A673 (cell line): ENCODE measurements around the gene IKBIP. TPM values are rescaled to one million over a fixed set of nuclear protein-coding genes. Genes with fewer than 3 reads are reported as not detected.

Experiments
- BruUV-seq: library from RNA; stranded (reverse); fragments of 400-500 nt; replicated peaks from 2 replicates; lab custom pipeline; 2021; lab: Mats Ljungman, UMichigan
- CTCF ChIA-PET: fragments of 300-600 bp; sonication (Branson Sonifier 250); formaldehyde crosslinking; loops from one replicate; lab custom pipeline; 2022; ENCODE audit warnings: antibody characterized with exemption; lab: Charles Lee
- POLR2A ChIA-PET: fragments of 300-600 bp; sonication (Branson Sonifier 250); formaldehyde crosslinking; loops from one replicate; lab custom pipeline; 2022; ENCODE audit warnings: antibody characterized with exemption; ENCODE audit not compliant: low non-redundant PET; lab: Charles Lee
- DNase-seq: peaks from one replicate; pipeline ENCODE4 v3.0.0-alpha.2; 2015; ENCODE audit warnings: low spot score
- H3K27ac ChIP-seq: fragments of 200-600 bp; sonication (generic); 2 replicates; pipeline ENCODE4 v1.5.1; 2016; ENCODE audit warnings: mixed run types, low read depth, mild to moderate bottlenecking, mixed read lengths, antibody characterized with exemption, low read length; ENCODE audit not compliant: poor library complexity, severe bottlenecking
- H3K27me3 ChIP-seq: fragments of 200-600 bp; sonication (generic); replicated peaks from 2 replicates; pipeline ENCODE4 v1.6.1; 2017; ENCODE audit warnings: mixed run types, low read depth, mild to moderate bottlenecking, mixed read lengths, antibody characterized with exemption, low read length; ENCODE audit not compliant: insufficient read depth, poor library complexity
- H3K36me3 ChIP-seq: fragments of 200-600 bp; sonication (generic); 2 replicates; pipeline ENCODE4 v1.6.1; 2016; ENCODE audit warnings: mixed run types, mild to moderate bottlenecking, mixed read lengths, antibody characterized with exemption, low read length; ENCODE audit not compliant: insufficient read depth, poor library complexity, severe bottlenecking
- H3K4me1 ChIP-seq: fragments of 200-600 bp; sonication (generic); 2 replicates; pipeline ENCODE4 v1.6.1; 2017; ENCODE audit warnings: mixed run types, mild to moderate bottlenecking, mixed read lengths, antibody characterized with exemption, low read length; ENCODE audit not compliant: insufficient read depth, poor library complexity, severe bottlenecking
- H3K4me3 ChIP-seq: fragments of 200-600 bp; sonication (generic); 2 replicates; pipeline ENCODE4 v1.5.1; 2016; ENCODE audit warnings: low read depth, mixed run types, mild to moderate bottlenecking, mixed read lengths, low read length; ENCODE audit not compliant: poor library complexity, severe bottlenecking
- H3K9me3 ChIP-seq: fragments of 200-600 bp; sonication (generic); 2 replicates; pipeline ENCODE4 v1.6.1; 2016; ENCODE audit warnings: mixed run types, low read depth, mild to moderate bottlenecking, mixed read lengths, antibody characterized with exemption, low read length; ENCODE audit not compliant: poor library complexity, severe bottlenecking
- EZH2 ChIP-seq: fragments of 200-600 bp; sonication (generic); IDR thresholded peaks from 2 replicates; pipeline ENCODE4 v1.6.1; 2017; ENCODE audit warnings: borderline replicate concordance, low read depth, mild to moderate bottlenecking, mixed read lengths, antibody characterized with exemption, low read length; ENCODE audit not compliant: poor library complexity, severe bottlenecking
- intact Hi-C: fragments of 100-400 bp; cut with micrococcal nuclease; formaldehyde crosslinking; loops from one replicate; pipeline ENCODE4 v1.10.0; 2022; ENCODE audit not compliant: unreplicated experiment
- total RNA-seq: library from RNA; stranded (reverse); gene quantifications from 2 replicates; pipeline ENCODE4 v1.2.3, GENCODE V29; 2021
- TF ChIP-seq, protein P1 (sequence below): fragments of 300-800, 200-600 bp; sonication (generic); conservative IDR thresholded peaks from 2 replicates; pipeline ENCODE4 v1.5.1; 2017; ENCODE audit warnings: low read depth, mild to moderate bottlenecking, antibody characterized with exemption, low read length, moderate library complexity, mixed read lengths

The IKBIP gene
- total RNA-seq, 1 experiment from 2014 or later = 23.2 TPM

GRCh38 chr12:98678236-98678945, 33.8 kb upstream of the IKBIP start:
- BruUV-seq = no TSS peak
- POLR2A ChIA-PET = no interaction called here

DNA sequence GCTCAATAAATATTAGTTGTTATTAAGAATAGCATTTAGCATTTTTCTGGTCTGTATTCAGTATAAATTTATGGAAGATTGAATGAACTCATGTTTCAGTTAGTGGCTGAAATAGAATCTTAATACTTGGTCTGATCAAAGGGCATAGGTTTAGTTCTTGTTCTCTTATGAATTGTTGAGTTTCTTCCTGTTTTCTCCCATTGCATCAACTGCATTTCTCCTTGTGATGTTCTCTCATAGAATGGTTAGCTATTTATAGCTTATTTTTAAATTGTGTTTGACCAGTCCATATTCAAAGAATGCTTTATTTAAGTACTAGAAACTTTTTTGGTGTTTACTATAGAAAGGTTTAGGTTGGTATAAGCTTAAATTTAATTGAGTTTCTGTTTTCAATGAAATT, 30.3 kb upstream of the IKBIP start:
- POLR2A ChIA-PET = no interaction called here

More at GRCh38 chr12:98678236-98678945, 33.8 kb upstream of the IKBIP start:
- no peak overlapping the region for H3K27ac ChIP-seq
- H3K4me3 ChIP-seq = no peak overlapping the region
- H3K36me3 ChIP-seq = peaks cover 12% of the 10 kb centered on the region
- H3K4me1 ChIP-seq = no peaks in the 10 kb centered on the region
- intact Hi-C loops = no loop called here
- no peak for DNase-seq
- TF ChIP-seq, protein P1, sequence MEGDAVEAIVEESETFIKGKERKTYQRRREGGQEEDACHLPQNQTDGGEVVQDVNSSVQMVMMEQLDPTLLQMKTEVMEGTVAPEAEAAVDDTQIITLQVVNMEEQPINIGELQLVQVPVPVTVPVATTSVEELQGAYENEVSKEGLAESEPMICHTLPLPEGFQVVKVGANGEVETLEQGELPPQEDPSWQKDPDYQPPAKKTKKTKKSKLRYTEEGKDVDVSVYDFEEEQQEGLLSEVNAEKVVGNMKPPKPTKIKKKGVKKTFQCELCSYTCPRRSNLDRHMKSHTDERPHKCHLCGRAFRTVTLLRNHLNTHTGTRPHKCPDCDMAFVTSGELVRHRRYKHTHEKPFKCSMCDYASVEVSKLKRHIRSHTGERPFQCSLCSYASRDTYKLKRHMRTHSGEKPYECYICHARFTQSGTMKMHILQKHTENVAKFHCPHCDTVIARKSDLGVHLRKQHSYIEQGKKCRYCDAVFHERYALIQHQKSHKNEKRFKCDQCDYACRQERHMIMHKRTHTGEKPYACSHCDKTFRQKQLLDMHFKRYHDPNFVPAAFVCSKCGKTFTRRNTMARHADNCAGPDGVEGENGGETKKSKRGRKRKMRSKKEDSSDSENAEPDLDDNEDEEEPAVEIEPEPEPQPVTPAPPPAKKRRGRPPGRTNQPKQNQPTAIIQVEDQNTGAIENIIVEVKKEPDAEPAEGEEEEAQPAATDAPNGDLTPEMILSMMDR = no peak
- TF ChIP-seq EZH2 = no peak
- no peaks in the 10 kb centered on the region for H3K27me3 ChIP-seq
- H3K9me3 ChIP-seq = no peaks in the 10 kb centered on the region
- CTCF ChIA-PET = no interaction called here

GRCh38 chr12:98671459-98671858, 26.9 kb upstream of the IKBIP start:
- ChIA-PET POLR2A (no interaction called here), CTCF (no interaction called here)
- H3K27ac ChIP-seq = no peak overlapping the region
- intact Hi-C loops = no loop called here
- BruUV-seq = no TSS peak
- H3K27me3 ChIP-seq = no peaks in the 10 kb centered on the region
- H3K9me3 ChIP-seq = no peaks in the 10 kb centered on the region
- H3K36me3 ChIP-seq = peaks cover 5% of the 10 kb centered on the region
- DNase-seq = no peak
- H3K4me3 ChIP-seq = no peak overlapping the region
- H3K4me1 ChIP-seq = no peaks in the 10 kb centered on the region
- no peak for TF ChIP-seq EZH2
- TF ChIP-seq, protein P1 = no peak

More for the DNA sequence above, 30.3 kb upstream of the IKBIP start:
- Histone ChIP-seq H3K27me3 (no peaks in the 10 kb centered on the region), H3K36me3 (no peaks in the 10 kb centered on the region), H3K27ac (no peak overlapping the region), H3K4me1 (no peaks in the 10 kb centered on the region), H3K9me3 (no peaks in the 10 kb centered on the region), H3K4me3 (no peak overlapping the region)
- BruUV-seq = no TSS peak
- DNase-seq = no peak
- TF ChIP-seq EZH2 = no peak
- TF ChIP-seq, protein P1 = no peak
- intact Hi-C loops = no loop called here
- CTCF ChIA-PET = no interaction called here
